Kidney (tissue), 14 donors: ENCODE data around the gene ZNF787. TPM values are rescaled to one million over a fixed set of nuclear protein-coding genes. Genes with fewer than 3 reads are reported as not detected.

Source experiments
- DNase-seq, 5 donors: peaks; one replicate each; pipeline ENCODE4 v3.0.0-alpha.2; 2013 to 2020
- FAIRE-seq: peaks from 2 replicates; lab custom pipeline; 2012; peaks lifted over from hg19 to GRCh38; lab: Jason Lieb, UNC
- H3K27ac ChIP-seq, 2 donors: one replicate each; pipeline ENCODE4 v1.7.0; 2013; ENCODE audit warnings: low read depth in 2 of 2, low read length in 2 of 2, inconsistent platforms in 1 of 2
- H3K27me3 ChIP-seq: one replicate; pipeline ENCODE4 v1.7.1; 2013; ENCODE audit warnings: low read length, inconsistent platforms; ENCODE audit not compliant: control insufficient read depth, insufficient read depth
- H3K36me3 ChIP-seq, 3 donors: one replicate each; pipeline versions ENCODE4 v1.7.0 to v1.7.1; 2013; ENCODE audit warnings: low read length in 3 of 3, control low read depth in 1 of 3, inconsistent platforms in 1 of 3; ENCODE audit not compliant: insufficient read depth in 3 of 3, control insufficient read depth in 2 of 3
- H3K4me1 ChIP-seq, 3 donors: one replicate each; pipeline versions ENCODE4 v1.7.0 to v1.7.1; 2013; ENCODE audit warnings: low read length in 3 of 3, inconsistent platforms in 1 of 3, low read depth in 1 of 3; ENCODE audit not compliant: control insufficient read depth in 2 of 3, insufficient read depth in 2 of 3
- H3K4me3 ChIP-seq, 3 donors: one replicate each; pipeline versions ENCODE4 v1.7.0 to v1.8.1; 2013; ENCODE audit warnings: low read length in 3 of 3, control low read depth in 1 of 3, inconsistent platforms in 1 of 3
- H3K9ac ChIP-seq, 3 donors: one replicate each; pipeline versions ENCODE4 v1.7.0 to v1.7.1; 2013; ENCODE audit warnings: low read length in 3 of 3, control low read depth in 1 of 3, inconsistent platforms in 1 of 3
- H3K9me3 ChIP-seq, 3 donors: one replicate each; pipeline versions ENCODE4 v1.7.0 to v1.7.1; 2013; ENCODE audit warnings: low read length in 3 of 3, control low read depth in 1 of 3, inconsistent platforms in 1 of 3; ENCODE audit not compliant: control insufficient read depth in 2 of 3, insufficient read depth in 1 of 3
- intact Hi-C: fragments of 100-400 bp; cut with DNase I; formaldehyde crosslinking; loops from one replicate; pipeline ENCODE4 v1.11.1; 2022
- polyA plus RNA-seq: library from polyadenylated mRNA; stranded (reverse); fragments of 350-450 nt; fragmentation: Illumina TruSeq; extraction: RNeasy Lipid Tissue Mini Kit (QIAGEN cat#74804); gene quantifications from one replicate; pipeline ENCODE4 v1.2.3, GENCODE V29; 2014; ENCODE audit warnings: low read depth, low replicate concordance; ENCODE audit not compliant: insufficient read depth
- total RNA-seq: library from RNA; stranded (reverse); fragmentation: NEBNext Ultra II Directional; extraction: Animal tissue kit (Norgen Biotek cat#: 25700); gene quantifications from one replicate; pipeline ENCODE4 v1.2.1, GENCODE V29; 2021
- TF ChIP-seq, protein P1 (sequence below): IDR thresholded peaks from 3 replicates; pipeline ENCODE4 v1.5.1; 2012; ENCODE audit warnings: mild to moderate bottlenecking, moderate library complexity, borderline replicate concordance; ENCODE audit not compliant: insufficient read depth; ENCODE audit errors: extremely low read depth
- donor health status: control.
- donor health status: control.
- donor health status: control.
- donor health status: control.
- donor health status: control.
- donor health status: DM: yes; HTN: yes; CAD: no.
- donor health status: Normal renal cell carcinoma (clear cell type).

Gene ZNF787
- total and polyA plus RNA-seq, 2 donors from 2014 or later, result 23.0 to 31.9 TPM

DNA sequence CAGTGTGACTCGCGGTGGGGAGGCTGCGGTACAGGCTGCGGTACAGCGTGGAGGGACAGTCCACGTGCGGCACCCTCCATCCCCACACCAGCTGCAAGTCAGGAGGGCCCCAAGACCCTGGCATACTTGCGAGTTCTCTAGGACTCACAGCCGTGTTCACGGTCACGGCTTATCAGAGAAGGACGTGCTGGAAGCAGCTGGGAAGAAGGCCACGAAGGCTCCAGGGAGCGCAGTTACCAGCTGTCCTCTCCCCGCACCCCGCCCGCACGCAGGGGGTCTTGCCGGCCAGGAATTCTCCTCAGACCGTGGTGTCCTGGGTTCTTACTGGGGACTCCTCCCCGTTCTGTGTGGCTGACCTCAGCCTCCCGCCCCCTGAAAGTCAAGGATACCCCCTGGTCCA, 26.2 kb upstream of the ZNF787 start:
- Histone ChIP-seq H3K4me3 (no peak overlapping the region), H3K27me3 (no peaks in the 10 kb centered on the region), H3K9ac (no peak overlapping the region), H3K36me3 (peaks cover 0 to 4% (median 2%) of the 10 kb centered on the region in 3 donors), H3K4me1 (peaks cover 0 to 12% (median 8%) of the 10 kb centered on the region in 3 donors), H3K9me3 (no peaks in the 10 kb centered on the region), H3K27ac (no peak overlapping the region)
- intact Hi-C loops, result no loop called here
- DNase-seq (no peak), FAIRE-seq (no peak)
- TF ChIP-seq, protein P1, sequence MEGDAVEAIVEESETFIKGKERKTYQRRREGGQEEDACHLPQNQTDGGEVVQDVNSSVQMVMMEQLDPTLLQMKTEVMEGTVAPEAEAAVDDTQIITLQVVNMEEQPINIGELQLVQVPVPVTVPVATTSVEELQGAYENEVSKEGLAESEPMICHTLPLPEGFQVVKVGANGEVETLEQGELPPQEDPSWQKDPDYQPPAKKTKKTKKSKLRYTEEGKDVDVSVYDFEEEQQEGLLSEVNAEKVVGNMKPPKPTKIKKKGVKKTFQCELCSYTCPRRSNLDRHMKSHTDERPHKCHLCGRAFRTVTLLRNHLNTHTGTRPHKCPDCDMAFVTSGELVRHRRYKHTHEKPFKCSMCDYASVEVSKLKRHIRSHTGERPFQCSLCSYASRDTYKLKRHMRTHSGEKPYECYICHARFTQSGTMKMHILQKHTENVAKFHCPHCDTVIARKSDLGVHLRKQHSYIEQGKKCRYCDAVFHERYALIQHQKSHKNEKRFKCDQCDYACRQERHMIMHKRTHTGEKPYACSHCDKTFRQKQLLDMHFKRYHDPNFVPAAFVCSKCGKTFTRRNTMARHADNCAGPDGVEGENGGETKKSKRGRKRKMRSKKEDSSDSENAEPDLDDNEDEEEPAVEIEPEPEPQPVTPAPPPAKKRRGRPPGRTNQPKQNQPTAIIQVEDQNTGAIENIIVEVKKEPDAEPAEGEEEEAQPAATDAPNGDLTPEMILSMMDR, result no peak

GRCh38 chr19:56146904-56147303, 25.8 kb upstream of the ZNF787 start:
- DNase-seq (no peak), FAIRE-seq (no peak)
- no peak overlapping the region for H3K27ac ChIP-seq

DNA sequence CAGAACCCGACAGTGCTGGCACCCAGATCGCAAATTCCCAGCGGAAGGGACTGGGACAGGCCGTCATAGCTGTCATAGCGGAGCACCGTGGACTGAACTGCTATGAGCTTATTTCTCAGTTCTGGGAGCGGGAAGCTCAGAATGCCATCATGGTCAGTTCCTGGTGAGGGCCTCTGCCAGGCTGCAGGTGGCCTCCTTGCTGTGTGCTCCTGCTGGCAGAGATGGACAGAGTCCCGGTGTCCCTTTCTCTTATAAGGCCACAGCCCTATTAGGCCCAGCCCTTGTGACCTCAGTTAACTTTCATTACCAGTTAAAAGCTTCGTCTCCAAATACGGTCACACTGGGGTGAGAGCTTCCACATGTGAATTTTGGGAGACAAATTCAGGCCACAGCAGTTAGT, 24.6 kb upstream of the ZNF787 start:
- Histone ChIP-seq H3K4me3 (no peak overlapping the region), H3K9ac (no peak overlapping the region), H3K9me3 (no peaks in the 10 kb centered on the region), H3K36me3 (peaks cover 0 to 4% (median 2%) of the 10 kb centered on the region in 3 donors), H3K27ac (no peak overlapping the region), H3K4me1 (peaks cover 0 to 18% (median 9%) of the 10 kb centered on the region in 3 donors), H3K27me3 (no peaks in the 10 kb centered on the region)
- DNase-seq (no peak), FAIRE-seq (no peak)
- intact Hi-C loops, result no loop called here
- TF ChIP-seq, protein P1, result no peak

More at GRCh38 chr19:56146904-56147303, 25.8 kb upstream of the ZNF787 start:
- Histone ChIP-seq H3K9me3 (no peaks in the 10 kb centered on the region), H3K27me3 (no peaks in the 10 kb centered on the region), H3K4me3 (no peak overlapping the region), H3K36me3 (peaks cover 0 to 4% (median 2%) of the 10 kb centered on the region in 3 donors), H3K4me1 (peaks cover 0 to 16% (median 9%) of the 10 kb centered on the region in 3 donors), H3K9ac (no peak overlapping the region)
- TF ChIP-seq, protein P1, result no peak
- intact Hi-C loops, result no loop called here

GRCh38 chr19:56144831-56145230, 23.7 kb upstream of the ZNF787 start:
- Histone ChIP-seq H3K36me3 (peaks cover 0 to 3% (median 2%) of the 10 kb centered on the region in 3 donors), H3K4me3 (no peak overlapping the region), H3K9me3 (no peaks in the 10 kb centered on the region), H3K9ac (no peak overlapping the region), H3K27ac (no peak overlapping the region), H3K27me3 (no peaks in the 10 kb centered on the region), H3K4me1 (peaks cover 2 to 20% (median 9%) of the 10 kb centered on the region in 3 donors)
- TF ChIP-seq, protein P1, result no peak
- FAIRE-seq (no peak), DNase-seq (no peak)
- intact Hi-C loops, result no loop called here
